Cardiac septum (tissue), 1 donor: Measurements from ENCODE around the gene IDS. TPM values are rescaled to one million over a fixed set of nuclear protein-coding genes. Genes with fewer than 3 reads are reported as not detected.
A peak's percentile ranks its signal among the peaks of the same experiment; 100 is the strongest.
"Not testable (repeated sequence)": the region's sequence is repeated elsewhere in the genome, so short reads cannot be mapped to it uniquely, and the experiment has no call there.

Experiments used
- DNase-seq: peaks from one replicate; pipeline ENCODE4 v3.0.0-alpha.2; 2020; ENCODE audit warnings: low spot score
- intact Hi-C: fragments of 100-400 bp; cut with DNase I; formaldehyde crosslinking; loops from one replicate; pipeline ENCODE4 v1.14.0; 2022
- long read RNA-seq: library from polyadenylated mRNA; unstranded; transcript quantifications from one replicate; pipeline ENCODE4 v2.0.0, GENCODE V29; 2021
- total RNA-seq: library from RNA; stranded (reverse); fragmentation: NEBNext Ultra II Directional; extraction: Animal tissue kit (Norgen Biotek cat#: 25700); gene quantifications from one replicate; pipeline ENCODE4 v1.2.1, GENCODE V29; 2021
- donor health status: DM: no; HTN: no; CAD: no.

IDS gene
- 87.6 TPM for total RNA-seq
- long read RNA-seq, full-length matches to known transcripts = 19 of 81 reads
- long read RNA-seq, partial matches to known transcripts = 9 of 81 reads
- long read RNA-seq, other reads (novel, unspliced or antisense) = 53 of 81 reads

- intact Hi-C loops = no loop called here
- DNase-seq = peak; percentile 96
Measured at GRCh38 chrX:149504915-149505651, at the start of gene IDS. IDS (minus strand) TSS chrX:149505306; CDS start chrX:149505137, 169 bp downstream.

- DNase-seq, intact Hi-C loops: not testable (repeated sequence)
Measured at GRCh38 chrX:149551939-149552248, 46.8 kb upstream of the IDS start.

- intact Hi-C loops, DNase-seq: not testable (repeated sequence)
Measured at GRCh38 chrX:149551245-149551938, 46.3 kb upstream of the IDS start.

GRCh38 chrX:149550454-149550853, 45.3 kb upstream of the IDS start:
- intact Hi-C loops, DNase-seq: not testable (repeated sequence)

- intact Hi-C loops, DNase-seq: not testable (repeated sequence)
Measured at GRCh38 chrX:149549701-149550100, 44.6 kb upstream of the IDS start, which contains the start of gene HSFX3. HSFX3 (minus strand) TSS chrX:149549924; CDS start chrX:149549852, 72 bp downstream.

- DNase-seq, intact Hi-C loops: not testable (repeated sequence)
Measured at GRCh38 chrX:149547782-149548181, 42.7 kb upstream of the IDS start.

- intact Hi-C loops, DNase-seq: not testable (repeated sequence)
Measured at GRCh38 chrX:149546962-149547361, 41.9 kb upstream of the IDS start.

GRCh38 chrX:149545545-149546543, 40.7 kb upstream of the IDS start:
- DNase-seq, intact Hi-C loops: not testable (repeated sequence)

GRCh38 chrX:149541521-149542047, 36.5 kb upstream of the IDS start:
- no peak for DNase-seq
- intact Hi-C loops = loop anchor here (2.0 kb wide), 1 partner anchor 89 kb away; the partner anchor contains the start of gene TMEM185A

GRCh38 chrX:149540621-149541520, 35.8 kb upstream of the IDS start, which contains the start of gene EOLA1:
EOLA1 (plus strand) TSS chrX:149541012; CDS start chrX:149545631, 4,619 bp downstream.
- DNase-seq = peak; percentile 93
- intact Hi-C loops = loop anchor here (2.0 kb wide), 1 partner anchor 90 kb away; the partner anchor contains the start of gene TMEM185A

GRCh38 chrX:149540131-149540620, 35.1 kb upstream of the IDS start:
- peak; percentile 95 for DNase-seq
- intact Hi-C loops = loop anchor here (2.0 kb wide), 1 partner anchor 91 kb away; the partner anchor contains the start of gene TMEM185A

- intact Hi-C loops = loop anchor here (2.0 kb wide), 1 partner anchor 91 kb away; the partner anchor contains the start of gene TMEM185A
Measured at GRCh38 chrX:149539283-149540130, 34.4 kb upstream of the IDS start.

GRCh38 chrX:149537474-149537873, 32.4 kb upstream of the IDS start:
- DNase-seq, intact Hi-C loops: not testable (repeated sequence)

More at GRCh38 chrX:149539283-149540130, 34.4 kb upstream of the IDS start:
- DNase-seq = peak; percentile 95

- DNase-seq, intact Hi-C loops: not testable (repeated sequence)
Measured at GRCh38 chrX:149534926-149535602, 30.0 kb upstream of the IDS start.

GRCh38 chrX:149533999-149534398, 28.9 kb upstream of the IDS start:
- DNase-seq, intact Hi-C loops: not testable (repeated sequence)

- intact Hi-C loops, DNase-seq: not testable (repeated sequence)
Measured at GRCh38 chrX:149532868-149533267, 27.8 kb upstream of the IDS start.
